ENCODE data around the gene DUSP22. TPM values are rescaled to one million over a fixed set of nuclear protein-coding genes. Genes with fewer than 3 reads are reported as not detected.
A peak's percentile ranks its signal among the peaks of the same experiment; 100 is the strongest.

Gene DUSP22
- polyA plus RNA-seq, 4 donors = 18.8 to 40.0 (median 29.1) TPM

DNA sequence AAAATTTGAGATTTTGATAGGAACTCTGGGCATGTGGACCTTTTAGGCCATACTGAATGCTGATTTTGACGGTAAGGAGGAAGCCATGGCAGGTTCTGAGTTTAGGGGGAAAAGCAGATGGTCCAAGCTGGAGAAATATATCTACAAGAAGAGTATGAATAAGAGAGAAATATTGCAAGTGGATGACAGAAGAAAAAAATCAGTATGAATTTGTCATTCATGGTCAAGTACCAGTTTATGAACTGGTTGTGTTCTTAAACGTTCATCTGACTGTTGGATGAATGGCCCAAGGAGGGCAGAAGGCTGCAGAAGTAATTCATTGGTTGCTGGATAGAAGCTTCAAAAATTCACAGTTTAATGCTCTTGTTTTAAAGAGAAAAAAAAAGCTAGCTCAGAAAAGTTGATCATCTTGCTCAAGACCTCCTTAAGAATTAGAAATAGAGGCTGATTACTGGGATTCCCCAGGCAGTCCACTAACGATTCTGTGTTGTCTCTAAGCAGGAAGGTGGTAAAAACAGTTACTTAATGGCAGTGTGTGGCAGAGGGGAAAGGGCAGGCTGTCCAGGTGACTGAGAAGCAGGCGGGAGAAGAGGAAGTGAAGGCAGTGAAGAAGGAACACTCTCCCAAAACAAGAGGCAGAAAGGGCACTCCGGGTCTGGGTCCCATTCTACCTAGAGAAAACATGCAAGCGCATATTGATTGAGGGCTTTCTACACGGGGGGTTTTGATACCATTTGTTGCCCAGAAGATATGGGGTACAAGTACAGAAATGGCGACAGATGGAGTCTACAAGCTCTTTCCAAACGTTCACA lies 2.0 kb upstream of the DUSP22 start:
- FAIRE-seq (no peak), DNase-seq (no peak)
- Histone ChIP-seq H3K36me3 (ENCODE audit: control insufficient read depth in 3 of 3, insufficient read depth in 2 of 3, low read depth in 1 of 3, low read length in 3 of 3) (no peaks in the 10 kb centered on the region), H3K27ac (ENCODE audit: low read depth in 1 of 3, low read length in 2 of 3) (no peak overlapping the region), H3K9me3 (ENCODE audit: control insufficient read depth in 2 of 2, insufficient read depth in 1 of 2, low read depth in 1 of 2, low read length in 1 of 2) (no peaks in the 10 kb centered on the region), H3K4me3 (ENCODE audit: low read depth in 1 of 3, low read length in 3 of 3) (no peak overlapping the region), H3K4me1 (ENCODE audit: control insufficient read depth in 3 of 3, insufficient read depth in 2 of 3, low read depth in 1 of 3, low read length in 2 of 3) (peaks cover 0 to 7% (median 0%) of the 10 kb centered on the region in 3 donors), H3K27me3 (ENCODE audit: control insufficient read depth in 3 of 3, insufficient read depth in 3 of 3, low read length in 3 of 3) (no peaks in the 10 kb centered on the region)
- 56 to 71% (median 68%) methylated on average over 9 of the region's 9 CpGs for whole genome bisulfite sequencing, 3 donors

DNA sequence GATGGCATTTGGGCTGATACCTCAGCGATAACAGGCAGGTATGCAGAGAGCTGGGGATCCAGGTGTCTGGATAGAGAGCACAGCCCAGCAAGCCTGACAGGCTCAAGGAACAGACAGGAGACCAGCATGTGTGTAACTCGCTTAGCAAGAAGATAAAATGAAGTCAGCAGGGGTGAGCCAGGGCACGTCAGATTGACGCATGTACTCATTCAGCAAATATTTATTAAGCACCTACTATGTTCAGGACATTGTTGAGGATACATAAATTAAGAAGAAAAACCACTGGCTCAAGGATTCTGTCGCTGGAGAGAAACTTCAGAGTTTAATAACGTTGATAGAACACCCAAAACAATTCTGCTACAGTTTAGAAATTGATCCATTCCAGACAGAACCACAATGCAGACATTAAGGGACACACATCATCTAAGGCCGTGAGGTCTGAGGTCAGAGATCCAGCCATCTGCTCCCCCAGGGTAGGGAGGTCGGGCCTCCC lies 1.0 kb upstream of the DUSP22 start:
- peak overlapping the region; percentile 51 to 84 (median 65) for H3K4me3 ChIP-seq (ENCODE audit: low read depth in 1 of 3, low read length in 3 of 3)
- FAIRE-seq (no peak), DNase-seq (peak in 1 of 2 donors; percentile 55)
- no peaks in the 10 kb centered on the region for H3K9me3 ChIP-seq (ENCODE audit: control insufficient read depth in 2 of 2, insufficient read depth in 1 of 2, low read depth in 1 of 2, low read length in 1 of 2)
- H3K36me3 ChIP-seq (ENCODE audit: control insufficient read depth in 3 of 3, insufficient read depth in 2 of 3, low read depth in 1 of 3, low read length in 3 of 3) = no peaks in the 10 kb centered on the region
- WGBS, 3 donors = 34 to 48% (median 36%) methylated on average over 8 of the region's 8 CpGs
- peaks cover 0 to 10% (median 1%) of the 10 kb centered on the region in 3 donors for H3K4me1 ChIP-seq (ENCODE audit: control insufficient read depth in 3 of 3, insufficient read depth in 2 of 3, low read depth in 1 of 3, low read length in 2 of 3)
- H3K27me3 ChIP-seq (ENCODE audit: control insufficient read depth in 3 of 3, insufficient read depth in 3 of 3, low read length in 3 of 3) = no peaks in the 10 kb centered on the region
- peak overlapping the region; percentile 96 to 99 (median 99) for H3K27ac ChIP-seq (ENCODE audit: low read depth in 1 of 3, low read length in 2 of 3)

- DNase-seq (peak; percentile 78 to 92), FAIRE-seq (no peak)
- H3K36me3 ChIP-seq (ENCODE audit: control insufficient read depth in 3 of 3, insufficient read depth in 2 of 3, low read depth in 1 of 3, low read length in 3 of 3) = no peaks in the 10 kb centered on the region
- peak overlapping the region; percentile 51 to 84 (median 65) for H3K4me3 ChIP-seq (ENCODE audit: low read depth in 1 of 3, low read length in 3 of 3)
- H3K27me3 ChIP-seq (ENCODE audit: control insufficient read depth in 3 of 3, insufficient read depth in 3 of 3, low read length in 3 of 3) = no peaks in the 10 kb centered on the region
- peaks cover 0 to 11% (median 6%) of the 10 kb centered on the region in 3 donors for H3K4me1 ChIP-seq (ENCODE audit: control insufficient read depth in 3 of 3, insufficient read depth in 2 of 3, low read depth in 1 of 3, low read length in 2 of 3)
- 28 to 42% (median 32%) methylated on average over 51 to 52 of the region's 52 CpGs for WGBS, 3 donors
- H3K9me3 ChIP-seq (ENCODE audit: control insufficient read depth in 2 of 2, insufficient read depth in 1 of 2, low read depth in 1 of 2, low read length in 1 of 2) = no peaks in the 10 kb centered on the region
- H3K27ac ChIP-seq (ENCODE audit: low read depth in 1 of 3, low read length in 2 of 3) = peak overlapping the region; percentile 96 to 99 (median 96)
Observed at GRCh38 chr6:292506-293192, 362 bp downstream of the DUSP22 start.

DNA sequence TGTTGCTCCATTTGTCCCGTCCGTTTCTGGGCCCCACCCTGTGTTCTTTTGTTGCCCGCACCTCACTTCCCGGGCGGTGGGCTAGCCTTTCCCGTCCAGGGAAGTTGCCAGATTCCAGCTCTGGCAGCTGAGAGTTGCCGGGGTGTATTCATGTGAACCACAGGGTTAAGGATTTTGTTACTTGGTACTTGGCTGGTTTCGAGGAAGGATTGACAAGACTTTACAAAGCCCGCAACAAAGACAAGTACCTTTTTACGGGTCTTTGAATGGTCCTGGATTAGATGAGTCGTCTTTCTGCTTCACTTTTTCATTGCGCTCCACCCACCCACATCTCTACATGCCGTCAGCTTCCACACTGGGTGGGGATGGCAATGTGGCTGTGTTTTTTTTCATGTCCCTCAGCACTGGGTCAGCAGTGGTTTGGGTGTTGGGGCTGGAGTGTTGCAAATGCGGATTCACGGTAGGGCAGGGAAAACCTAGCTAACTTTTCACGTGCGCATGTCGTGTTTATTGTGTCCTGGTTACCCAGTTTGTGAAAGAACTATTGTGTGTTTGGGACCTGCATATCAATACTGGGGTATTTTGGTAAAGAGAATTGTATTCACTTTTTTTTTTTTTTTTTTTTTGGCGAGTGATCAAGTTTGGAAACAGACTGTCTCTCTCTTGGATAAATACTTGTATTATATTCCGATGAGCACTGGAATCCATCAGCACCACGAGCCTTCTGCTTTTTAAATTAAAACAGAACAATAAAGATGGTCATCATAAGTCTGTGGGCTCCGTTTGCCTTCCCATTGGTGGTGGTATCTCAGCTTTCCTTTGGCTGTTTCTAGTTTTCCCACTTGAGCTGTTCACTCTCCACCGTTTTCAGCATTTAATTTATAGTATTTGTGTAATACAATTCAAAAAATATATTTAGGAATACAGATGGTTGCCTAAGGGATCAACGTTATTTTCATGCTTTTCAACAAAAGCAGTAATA lies 1.2 kb downstream of the DUSP22 start:
- peaks cover 0 to 12% (median 11%) of the 10 kb centered on the region in 3 donors for H3K4me1 ChIP-seq (ENCODE audit: control insufficient read depth in 3 of 3, insufficient read depth in 2 of 3, low read depth in 1 of 3, low read length in 2 of 3)
- peak overlapping the region; percentile 96 to 99 (median 96) for H3K27ac ChIP-seq (ENCODE audit: low read depth in 1 of 3, low read length in 2 of 3)
- no peaks in the 10 kb centered on the region for H3K27me3 ChIP-seq (ENCODE audit: control insufficient read depth in 3 of 3, insufficient read depth in 3 of 3, low read length in 3 of 3)
- H3K9me3 ChIP-seq (ENCODE audit: control insufficient read depth in 2 of 2, insufficient read depth in 1 of 2, low read depth in 1 of 2, low read length in 1 of 2) = no peaks in the 10 kb centered on the region
- no peak for FAIRE-seq
- peak overlapping the region; percentile 51 to 84 (median 65) for H3K4me3 ChIP-seq (ENCODE audit: low read depth in 1 of 3, low read length in 3 of 3)
- H3K36me3 ChIP-seq (ENCODE audit: control insufficient read depth in 3 of 3, insufficient read depth in 2 of 3, low read depth in 1 of 3, low read length in 3 of 3) = no peaks in the 10 kb centered on the region
- DNase-seq = peak in 1 of 2 donors; percentile 42
- WGBS, 3 donors = 30 to 38% (median 32%) methylated on average over 24 of the region's 24 CpGs

DNA sequence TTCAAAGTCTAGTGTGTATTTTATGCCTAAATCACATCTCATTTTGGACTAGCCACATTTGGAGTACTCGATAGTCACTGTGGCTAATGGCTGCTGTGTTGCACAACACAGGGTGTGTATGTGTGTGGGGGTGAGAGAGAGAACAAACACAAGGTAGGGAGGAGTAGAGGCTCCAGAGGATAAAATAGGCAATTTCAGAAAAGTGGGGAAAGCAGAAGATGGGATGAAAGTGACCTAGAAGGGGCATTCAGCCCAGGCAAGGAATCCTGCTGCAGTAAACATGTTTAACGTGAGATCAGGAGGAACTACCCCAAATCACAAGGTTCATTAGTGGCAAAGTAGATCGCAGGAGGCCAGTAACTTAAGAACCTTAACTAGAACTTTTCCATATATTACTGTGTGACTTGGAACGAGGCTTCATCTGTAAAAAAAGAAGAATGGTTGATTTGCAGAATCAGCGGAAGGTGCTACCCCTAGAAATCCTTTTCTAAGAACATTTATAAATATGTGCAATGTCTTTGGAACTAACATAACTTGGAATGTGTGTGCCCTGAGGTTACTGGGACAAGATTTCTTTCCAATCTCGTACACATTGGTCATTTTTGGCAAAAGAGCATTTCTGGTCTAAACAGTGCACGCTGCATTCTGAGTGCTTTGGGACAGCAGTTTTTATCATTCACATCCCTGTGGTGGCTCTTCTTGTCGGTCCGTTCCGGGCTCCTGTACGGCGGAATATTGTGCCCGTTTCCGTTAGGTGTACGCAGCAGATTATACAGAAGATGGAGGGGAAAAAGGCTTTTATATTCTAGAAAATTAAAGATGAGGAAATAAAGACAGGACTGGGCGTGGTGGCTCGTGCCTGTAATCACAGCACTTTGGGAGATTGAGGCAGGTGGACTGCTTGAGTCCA lies 2.6 kb downstream of the DUSP22 start:
- Histone ChIP-seq H3K4me1 (ENCODE audit: control insufficient read depth in 3 of 3, insufficient read depth in 2 of 3, low read depth in 1 of 3, low read length in 2 of 3) (peaks cover 0 to 12% (median 11%) of the 10 kb centered on the region in 3 donors), H3K27ac (ENCODE audit: low read depth in 1 of 3, low read length in 2 of 3) (no peak overlapping the region), H3K9me3 (ENCODE audit: control insufficient read depth in 2 of 2, insufficient read depth in 1 of 2, low read depth in 1 of 2, low read length in 1 of 2) (no peaks in the 10 kb centered on the region), H3K27me3 (ENCODE audit: control insufficient read depth in 3 of 3, insufficient read depth in 3 of 3, low read length in 3 of 3) (no peaks in the 10 kb centered on the region), H3K4me3 (ENCODE audit: low read depth in 1 of 3, low read length in 3 of 3) (no peak overlapping the region), H3K36me3 (ENCODE audit: control insufficient read depth in 3 of 3, insufficient read depth in 2 of 3, low read depth in 1 of 3, low read length in 3 of 3) (peaks cover 0 to 2% (median 0%) of the 10 kb centered on the region in 3 donors)
- no peak for FAIRE-seq
- 81 to 84% (median 83%) methylated on average over 17 of the region's 17 CpGs for WGBS, 3 donors
- DNase-seq = no peak

DNA sequence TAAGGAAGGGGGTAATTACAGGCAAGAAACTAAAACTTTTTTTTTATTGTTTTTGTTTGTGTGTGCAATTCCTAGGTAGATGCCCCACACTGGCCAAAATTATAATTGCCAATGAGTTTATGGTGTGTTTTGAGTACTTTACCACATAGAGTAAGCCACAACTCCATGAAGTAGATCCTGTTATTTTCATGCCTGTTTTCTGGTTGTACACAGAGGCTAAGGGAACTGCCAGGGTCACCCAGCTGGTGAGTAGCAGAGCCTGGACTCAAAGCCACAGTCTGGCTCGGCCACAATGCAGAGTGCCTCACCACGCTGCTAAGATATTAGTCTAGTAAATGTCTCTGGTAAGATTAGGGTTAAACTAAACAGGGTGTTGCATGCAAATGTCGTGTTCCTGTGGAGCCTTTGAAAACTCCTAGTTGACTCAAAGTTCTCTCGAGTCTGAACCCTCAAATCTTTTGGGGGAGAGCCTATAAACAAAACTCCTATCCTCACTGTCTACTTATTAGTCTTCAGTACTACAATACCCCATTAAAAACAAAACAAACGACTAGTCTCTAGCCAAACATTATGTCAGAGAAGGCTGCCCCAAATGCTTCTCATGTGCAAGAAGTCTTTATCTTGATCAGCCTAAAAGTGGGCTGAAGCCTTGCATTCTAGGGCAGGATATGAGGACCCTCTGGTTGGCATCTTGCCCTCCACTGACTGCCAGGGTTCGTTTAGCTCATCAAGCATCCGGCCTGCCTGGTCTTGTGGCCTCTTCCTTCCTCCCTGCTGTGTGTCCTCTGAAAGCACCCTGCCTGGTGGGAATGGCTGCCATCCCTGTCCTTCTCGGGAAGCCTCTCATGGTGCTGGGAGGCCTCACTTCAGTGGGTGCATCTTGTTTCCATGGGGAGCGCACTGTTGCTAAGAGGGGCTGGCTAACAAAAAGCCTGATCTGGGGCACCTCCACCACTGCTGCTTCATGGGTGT lies 4.2 kb downstream of the DUSP22 start:
- Histone ChIP-seq H3K4me1 (ENCODE audit: control insufficient read depth in 3 of 3, insufficient read depth in 2 of 3, low read depth in 1 of 3, low read length in 2 of 3) (peaks cover 0 to 12% (median 11%) of the 10 kb centered on the region in 3 donors), H3K27me3 (ENCODE audit: control insufficient read depth in 3 of 3, insufficient read depth in 3 of 3, low read length in 3 of 3) (no peaks in the 10 kb centered on the region), H3K9me3 (ENCODE audit: control insufficient read depth in 2 of 2, insufficient read depth in 1 of 2, low read depth in 1 of 2, low read length in 1 of 2) (no peaks in the 10 kb centered on the region), H3K4me3 (ENCODE audit: low read depth in 1 of 3, low read length in 3 of 3) (no peak overlapping the region), H3K27ac (ENCODE audit: low read depth in 1 of 3, low read length in 2 of 3) (peak overlapping the region in 2 of 3 donors; percentile 12 to 65), H3K36me3 (ENCODE audit: control insufficient read depth in 3 of 3, insufficient read depth in 2 of 3, low read depth in 1 of 3, low read length in 3 of 3) (peaks cover 0 to 9% (median 0%) of the 10 kb centered on the region in 3 donors)
- FAIRE-seq (no peak), DNase-seq (no peak)
- WGBS, 3 donors = 39 to 45% (median 45%) methylated on average over 9 of the region's 9 CpGs

All from small intestine (tissue), 7 donors.